Measurements from ENCODE around the gene VWA3B.
"Not testable (repeated sequence)": the region's sequence is repeated elsewhere in the genome, so short reads cannot be mapped to it uniquely, and the experiment has no call there.

Gene VWA3B

DNA sequence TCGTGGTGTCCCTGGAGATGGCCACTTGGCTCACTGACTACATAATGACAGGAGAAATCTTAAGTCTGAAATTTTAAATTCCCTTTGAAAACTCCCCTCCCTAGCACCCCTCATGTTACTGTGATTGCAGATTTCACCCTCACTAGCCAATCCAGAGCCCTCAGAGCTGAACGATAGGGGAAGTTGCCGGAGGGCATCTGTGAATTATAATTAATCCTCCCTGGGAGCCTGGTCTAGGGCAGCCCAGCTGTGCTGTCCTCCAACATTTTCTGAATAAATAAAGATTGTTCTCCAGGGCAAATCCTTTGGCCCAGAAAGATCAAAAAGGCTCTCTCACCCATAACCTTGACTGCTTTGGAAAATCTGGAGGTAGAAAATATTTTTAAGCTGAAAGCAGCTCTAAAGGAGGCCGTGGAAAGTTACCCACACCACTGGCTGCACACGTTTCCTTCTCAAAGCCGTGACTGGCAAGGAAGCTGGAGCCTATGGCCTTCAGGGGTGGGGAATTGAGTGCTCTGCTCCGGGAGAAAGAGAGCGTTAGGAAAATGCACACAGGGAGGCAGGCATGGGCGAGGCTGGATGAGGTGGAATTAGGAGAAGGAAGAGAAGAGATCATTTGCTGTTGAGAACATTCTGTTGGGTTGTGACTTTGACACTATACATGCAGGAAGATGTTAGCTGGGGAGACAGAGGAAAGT is 190.3 kb downstream of the VWA3B start:
- no peak for DNase-seq
- in situ Hi-C loops (cut with HindIII; ENCODE audit: low pct_ligation_motif_present, low pct_unique_long_range_greater_than_20kb, low sequenced_read_pairs): no loop called here

DNA sequence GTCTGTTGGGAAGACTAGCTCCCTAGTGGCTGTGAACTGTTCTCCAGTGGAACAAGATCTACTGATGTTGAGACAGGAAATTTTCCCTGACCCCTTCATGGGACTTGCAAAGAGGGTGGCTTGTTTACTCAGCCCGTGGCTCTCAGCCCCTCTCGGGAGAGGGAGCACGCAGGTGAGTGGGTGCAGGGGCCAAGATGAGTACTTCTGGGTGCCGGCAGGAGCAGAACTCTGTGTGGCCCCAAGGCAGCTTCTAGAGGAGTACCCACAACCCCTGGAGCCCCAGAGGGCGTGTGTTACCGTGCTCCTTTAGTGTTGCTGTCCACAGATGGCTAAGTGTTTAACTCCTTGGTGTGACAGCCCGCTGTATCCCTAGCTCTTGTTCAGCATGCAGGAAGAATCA is 191.1 kb downstream of the VWA3B start:
- in situ Hi-C loops (cut with HindIII; ENCODE audit: low pct_ligation_motif_present, low pct_unique_long_range_greater_than_20kb, low sequenced_read_pairs): no loop called here
- DNase-seq: no peak

DNA sequence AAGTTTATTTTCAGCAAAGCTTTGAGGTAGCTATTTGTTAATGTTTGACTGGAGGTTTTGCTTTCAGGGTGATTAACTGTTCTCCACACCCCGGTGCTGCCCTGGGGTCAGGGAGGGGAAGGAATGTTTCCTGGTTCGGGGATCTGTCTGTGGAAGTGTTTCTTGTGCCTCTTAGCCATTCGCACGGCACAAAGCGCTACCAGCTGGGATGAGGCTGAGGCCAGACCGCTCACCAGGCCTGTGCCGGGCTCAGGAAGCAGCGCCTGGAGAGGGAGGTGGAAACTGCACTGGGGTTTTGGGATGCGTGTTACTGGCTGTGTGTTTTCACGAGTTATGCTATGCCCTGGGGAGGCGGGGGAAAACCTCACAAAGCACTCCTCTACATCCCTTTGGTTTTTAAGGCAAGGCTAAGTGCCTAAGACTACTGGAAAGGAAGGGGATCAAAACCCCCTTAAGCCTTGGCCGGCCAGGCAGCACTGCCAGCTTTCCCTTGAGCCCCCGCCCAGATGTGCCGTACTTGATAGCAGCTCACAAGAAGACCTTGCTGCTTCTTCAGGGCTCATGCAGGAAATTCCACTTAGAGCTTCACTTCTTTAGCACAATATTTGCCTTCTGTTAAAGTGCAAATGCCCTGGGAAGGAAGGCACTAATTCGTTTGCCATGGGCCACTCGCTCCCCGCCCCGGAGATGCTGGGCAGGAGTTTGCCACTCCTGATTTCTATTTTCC is 193.6 kb downstream of the VWA3B start:
- peak; percentile 84 for DNase-seq
- in situ Hi-C loops (cut with HindIII; ENCODE audit: low pct_ligation_motif_present, low pct_unique_long_range_greater_than_20kb, low sequenced_read_pairs): no loop called here

DNA sequence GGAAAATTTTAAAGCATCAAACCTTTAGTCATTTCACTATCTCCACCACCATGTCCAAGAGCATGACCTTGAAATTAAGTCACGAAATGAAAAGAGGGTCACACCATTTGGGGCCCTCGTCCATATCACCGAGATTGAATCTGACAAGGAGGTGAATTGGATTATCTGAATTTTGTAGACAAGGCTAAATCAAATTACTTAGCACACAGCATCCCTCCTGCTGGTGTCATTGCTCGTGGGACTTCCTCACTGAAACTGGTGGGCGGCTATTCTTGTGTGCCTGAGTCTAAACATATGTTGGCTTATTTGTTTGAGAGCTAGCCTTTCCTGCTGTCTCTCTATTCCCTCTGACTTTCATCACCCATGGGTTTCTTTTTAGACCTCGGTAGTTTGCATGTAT is 194.6 kb downstream of the VWA3B start:
- in situ Hi-C loops (cut with HindIII; ENCODE audit: low pct_ligation_motif_present, low pct_unique_long_range_greater_than_20kb, low sequenced_read_pairs): no loop called here

DNA sequence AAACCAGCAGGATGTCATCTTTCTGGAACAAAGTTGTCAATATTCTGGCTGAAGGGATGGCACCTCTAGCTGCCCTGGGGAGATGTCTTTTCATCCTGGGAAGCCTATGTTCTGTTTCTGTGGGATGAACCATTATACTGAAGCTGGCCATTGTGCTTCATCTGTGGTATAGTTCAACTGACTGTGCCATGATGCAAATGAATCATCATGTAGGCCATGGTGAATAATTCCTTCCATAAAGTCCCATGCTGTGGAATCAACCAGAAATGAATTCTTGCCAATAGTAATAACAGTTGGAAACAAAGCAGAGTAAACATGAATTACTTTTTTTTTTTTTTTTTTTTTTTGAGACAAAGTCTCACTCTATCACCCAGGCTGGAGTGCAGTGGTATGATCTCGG is 195.1 kb downstream of the VWA3B start:
- no peak for DNase-seq
- in situ Hi-C loops (cut with HindIII; ENCODE audit: low pct_ligation_motif_present, low pct_unique_long_range_greater_than_20kb, low sequenced_read_pairs): no loop called here

More for the DNA sequence above, 194.6 kb downstream of the VWA3B start:
- no peak for DNase-seq

DNA sequence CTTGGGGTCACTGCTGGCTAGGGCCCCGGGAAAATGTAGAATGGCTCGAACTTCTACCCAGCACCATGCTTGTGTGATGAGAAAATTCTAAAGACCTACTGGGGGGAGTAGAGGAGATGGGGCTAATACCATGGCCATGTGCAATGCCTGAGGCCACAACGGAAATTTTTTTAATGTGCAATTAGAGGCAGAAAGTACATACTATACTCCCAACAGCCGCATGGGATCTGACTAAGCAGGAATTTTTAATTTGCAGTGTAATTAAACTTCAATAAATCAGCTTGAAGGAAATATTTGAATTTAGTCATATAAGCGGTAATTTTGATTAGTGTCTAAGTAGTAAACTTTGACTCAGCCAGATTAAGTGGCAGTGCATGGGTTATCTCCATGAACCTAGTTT is 206.1 kb downstream of the VWA3B start:
- in situ Hi-C loops (cut with HindIII; ENCODE audit: low pct_ligation_motif_present, low pct_unique_long_range_greater_than_20kb, low sequenced_read_pairs): no loop called here
- no peak for DNase-seq

DNA sequence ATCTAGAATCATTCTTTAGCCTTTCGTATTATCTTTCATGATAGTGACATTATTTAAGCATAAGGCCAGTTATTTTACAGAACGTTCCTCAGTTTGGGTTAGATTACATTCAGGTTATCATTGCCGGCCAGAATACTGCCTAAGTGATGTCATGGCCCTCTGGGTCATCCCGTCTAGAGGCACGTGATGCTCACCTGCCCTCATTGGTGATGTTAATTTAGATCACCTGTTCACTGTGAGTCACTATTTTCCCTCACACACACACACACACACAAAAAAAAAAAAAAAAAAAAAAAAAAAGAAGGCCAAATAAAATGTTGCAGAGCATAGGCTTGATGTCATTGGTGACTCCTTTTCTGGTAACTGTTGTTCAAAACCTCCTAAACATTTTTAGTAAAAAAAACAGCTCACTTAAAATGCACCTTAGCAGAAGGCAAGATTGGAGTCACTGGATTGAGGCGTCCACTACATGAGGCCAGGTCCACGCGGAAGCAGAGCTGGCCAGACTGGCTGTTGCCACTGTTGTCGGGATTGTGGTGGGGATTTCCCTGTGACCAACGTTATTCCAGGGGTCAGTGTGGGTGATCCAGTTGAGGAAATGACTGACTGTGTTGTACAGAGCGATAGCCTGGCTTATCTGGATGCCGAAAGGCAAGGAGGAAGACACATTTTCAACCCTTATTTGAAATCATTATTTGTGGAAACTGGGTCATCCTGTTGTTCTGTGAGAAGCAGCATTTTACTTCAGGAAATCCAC is 207.1 kb downstream of the VWA3B start:
- no peak for DNase-seq
- in situ Hi-C loops (cut with HindIII; ENCODE audit: low pct_ligation_motif_present, low pct_unique_long_range_greater_than_20kb, low sequenced_read_pairs): no loop called here

DNA sequence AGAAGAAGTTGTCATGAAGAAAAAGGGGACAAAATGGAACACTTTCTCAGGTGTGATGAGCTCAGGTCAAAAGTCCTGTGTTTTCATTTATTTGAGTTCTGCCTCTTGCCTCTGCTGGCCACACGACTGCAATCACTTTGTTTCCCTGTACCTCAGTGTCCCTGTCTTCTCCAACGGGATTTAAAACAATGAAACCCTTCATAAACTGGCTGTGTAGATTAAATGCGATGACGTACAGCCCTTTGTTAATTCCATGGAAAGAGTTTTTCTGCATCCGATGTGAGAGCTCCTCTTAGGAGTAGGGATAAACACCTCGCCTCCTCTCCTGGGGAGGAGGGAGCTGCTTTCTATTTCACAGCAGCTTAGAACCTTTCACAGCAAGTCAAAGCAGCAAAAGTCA is 207.7 kb downstream of the VWA3B start:
- in situ Hi-C loops (cut with HindIII; ENCODE audit: low pct_ligation_motif_present, low pct_unique_long_range_greater_than_20kb, low sequenced_read_pairs): no loop called here
- DNase-seq: no peak

DNA sequence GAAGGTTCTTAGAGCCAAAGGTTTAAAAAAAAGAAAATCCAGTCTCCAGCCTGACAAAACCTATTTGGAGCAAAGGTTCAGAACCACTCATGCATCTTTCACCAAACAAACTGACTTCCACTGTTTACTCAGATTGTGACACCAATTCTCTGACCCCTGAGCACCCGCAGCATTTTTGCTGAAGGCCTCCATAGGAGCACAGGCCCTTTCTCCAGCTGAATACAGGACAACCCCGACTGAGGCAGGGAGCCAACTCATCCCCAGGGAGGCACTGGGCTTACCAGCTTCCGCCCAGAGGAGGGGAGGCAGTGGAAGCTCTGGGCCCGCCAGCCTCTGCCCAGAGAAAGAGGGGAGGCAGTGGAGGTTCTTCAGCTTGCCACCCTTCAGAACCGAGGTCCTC is 208.3 kb downstream of the VWA3B start:
- in situ Hi-C loops (cut with HindIII; ENCODE audit: low pct_ligation_motif_present, low pct_unique_long_range_greater_than_20kb, low sequenced_read_pairs): no loop called here
- no peak for DNase-seq

DNA sequence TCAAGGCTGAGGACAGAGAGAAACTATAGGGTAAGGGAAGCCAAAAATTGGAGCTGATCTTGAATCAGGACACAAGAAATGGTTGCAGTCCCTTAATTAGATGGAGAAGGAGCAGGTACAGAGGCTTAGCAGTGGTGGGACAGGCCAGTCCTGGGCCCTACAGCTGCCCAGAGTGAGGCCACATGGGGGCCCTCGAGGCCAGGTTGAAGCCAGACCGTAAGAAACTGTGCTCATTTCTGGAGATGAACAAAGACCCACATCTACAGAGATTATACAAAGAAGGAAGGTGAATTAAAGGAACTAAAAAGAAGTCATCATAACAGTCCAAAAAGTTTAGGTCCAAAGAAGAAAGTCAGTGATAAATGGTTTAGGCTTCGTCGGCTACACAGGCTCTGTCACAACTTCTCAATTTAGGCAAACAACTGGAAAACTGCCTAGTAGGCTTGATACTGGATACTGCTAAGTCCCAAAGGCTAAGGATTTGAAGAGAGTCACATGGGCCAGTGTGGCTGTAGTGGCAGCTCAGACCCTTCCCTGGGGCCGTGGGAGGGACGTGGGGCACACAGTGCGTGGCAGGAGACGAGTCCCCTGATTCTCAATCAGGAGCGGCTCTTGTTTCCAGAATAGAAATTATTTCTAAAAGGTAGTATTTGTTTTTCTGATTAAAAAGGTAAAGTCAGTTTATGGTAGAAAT is 208.9 kb downstream of the VWA3B start:
- DNase-seq: no peak
- in situ Hi-C loops (cut with HindIII; ENCODE audit: low pct_ligation_motif_present, low pct_unique_long_range_greater_than_20kb, low sequenced_read_pairs): no loop called here

DNA sequence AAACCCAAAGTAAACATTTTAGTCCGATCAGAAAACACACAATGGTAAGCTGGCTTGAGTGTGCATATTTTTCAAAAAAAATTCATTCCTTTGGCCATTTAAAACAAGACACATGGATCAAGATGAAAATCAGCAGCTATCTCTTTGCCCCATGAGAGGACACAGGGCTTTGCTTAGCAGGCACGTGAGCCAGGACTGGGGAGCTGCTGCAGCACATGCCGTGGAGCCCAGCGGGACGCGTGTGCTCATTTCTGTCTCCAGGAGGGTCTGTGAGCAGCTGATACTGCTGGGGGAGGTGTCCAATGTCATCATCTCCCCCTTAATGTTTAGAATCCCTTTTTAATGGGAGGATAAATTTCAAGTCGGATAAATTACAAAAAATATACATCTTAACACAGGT is 209.5 kb downstream of the VWA3B start:
- in situ Hi-C loops (cut with HindIII; ENCODE audit: low pct_ligation_motif_present, low pct_unique_long_range_greater_than_20kb, low sequenced_read_pairs): no loop called here
- DNase-seq: no peak

DNA sequence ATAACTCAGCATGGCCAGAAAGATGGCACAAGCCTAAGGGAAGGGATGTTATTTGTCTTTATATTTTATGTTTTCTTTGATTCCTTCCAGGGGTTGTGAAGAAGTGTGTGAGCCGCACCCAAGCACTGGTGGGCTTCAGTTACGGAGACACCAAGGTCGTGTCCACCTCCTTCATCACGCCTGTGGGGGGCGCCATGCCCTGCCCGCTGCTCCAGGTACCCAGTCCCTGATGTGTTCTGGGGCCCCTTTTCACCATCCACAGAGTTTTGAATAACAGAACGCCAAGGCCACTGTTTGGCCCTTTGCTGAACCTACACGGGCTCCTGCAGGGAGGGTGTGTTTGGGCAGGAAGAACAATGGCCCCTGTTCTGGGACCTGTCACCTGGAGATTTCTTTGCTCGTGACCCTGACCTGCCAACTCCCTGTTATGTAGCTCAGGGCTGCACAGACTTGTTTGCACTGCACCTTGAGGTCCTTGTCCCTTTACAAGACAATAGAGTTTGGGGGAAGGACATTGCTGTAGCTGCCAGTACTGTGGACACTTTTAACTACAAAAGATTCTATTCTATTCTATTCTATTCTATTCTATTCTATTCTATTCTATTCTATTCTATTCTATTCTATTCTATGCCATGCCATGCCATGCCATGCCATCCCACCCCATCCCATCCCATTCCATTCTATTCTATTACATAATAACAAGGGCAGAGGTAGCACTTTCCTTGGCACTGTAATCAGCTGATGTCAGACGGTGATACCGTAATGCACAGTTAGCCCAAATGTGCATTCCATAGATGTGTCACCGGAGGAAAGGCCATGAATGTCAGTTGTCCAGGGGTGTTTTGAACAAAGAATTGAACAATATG is 211.1 kb downstream of the VWA3B start:
- in situ Hi-C loops (cut with HindIII; ENCODE audit: low pct_ligation_motif_present, low pct_unique_long_range_greater_than_20kb, low sequenced_read_pairs): no loop called here
- DNase-seq: no peak

DNA sequence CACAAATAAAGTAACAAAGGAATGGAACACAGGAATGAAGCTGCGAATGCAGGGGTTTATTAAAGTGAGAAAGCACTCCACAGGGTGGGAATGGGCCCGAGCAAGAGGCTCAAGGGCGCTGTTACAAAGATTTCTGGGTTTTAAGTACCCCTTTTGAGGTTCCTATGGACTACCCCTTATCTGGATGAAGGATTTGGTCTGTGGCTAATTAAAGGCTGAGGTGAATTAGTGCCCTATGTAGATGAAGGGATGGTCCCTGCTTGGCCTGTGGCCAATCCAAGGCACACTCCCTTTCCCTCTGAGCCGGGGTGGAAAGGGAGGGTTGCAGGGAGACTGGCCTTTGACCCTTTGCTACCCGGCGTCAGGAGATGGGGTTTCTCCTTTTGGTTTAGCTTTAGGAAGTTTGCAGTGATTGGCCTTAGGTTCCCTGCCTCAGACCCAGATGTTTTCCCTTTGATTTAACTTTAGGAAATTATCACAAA is 211.8 kb downstream of the VWA3B start:
- in situ Hi-C loops (cut with HindIII; ENCODE audit: low pct_ligation_motif_present, low pct_unique_long_range_greater_than_20kb, low sequenced_read_pairs): no loop called here
- no peak for DNase-seq

DNA sequence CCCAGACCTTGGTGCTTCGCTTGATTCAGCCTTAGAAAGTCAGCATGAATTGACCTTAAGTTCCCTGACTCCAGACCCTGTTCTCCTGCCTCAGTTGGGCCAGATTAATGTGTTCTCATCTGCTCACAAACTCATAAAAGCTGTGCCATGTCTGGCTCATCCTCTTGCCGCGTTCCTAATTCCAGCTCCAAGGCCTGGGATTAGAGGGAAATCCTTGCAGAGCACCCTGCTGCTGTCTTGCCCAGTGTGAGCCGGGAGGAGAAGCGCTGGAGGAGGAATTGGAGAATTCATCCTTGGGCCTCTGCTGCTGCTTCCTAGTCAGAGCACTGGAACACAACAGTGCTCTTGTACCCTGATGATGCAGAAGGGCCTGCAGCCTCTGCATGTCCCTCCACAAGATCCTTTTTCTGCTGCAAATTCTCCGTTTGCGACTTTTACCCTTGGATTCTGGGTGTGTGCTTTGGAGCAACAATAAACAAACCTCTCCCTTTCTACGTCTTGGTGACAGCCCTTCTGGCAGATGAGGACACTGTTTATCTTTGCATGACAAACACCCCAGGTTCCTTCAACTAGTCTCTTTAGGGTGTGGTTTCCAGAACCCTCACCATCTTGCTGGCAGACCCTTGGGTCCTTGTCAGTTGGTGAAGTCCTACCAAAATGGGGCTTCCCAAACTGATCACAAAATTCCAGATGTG is 212.4 kb downstream of the VWA3B start:
- no peak for DNase-seq
- in situ Hi-C loops (cut with HindIII; ENCODE audit: low pct_ligation_motif_present, low pct_unique_long_range_greater_than_20kb, low sequenced_read_pairs): no loop called here

DNA sequence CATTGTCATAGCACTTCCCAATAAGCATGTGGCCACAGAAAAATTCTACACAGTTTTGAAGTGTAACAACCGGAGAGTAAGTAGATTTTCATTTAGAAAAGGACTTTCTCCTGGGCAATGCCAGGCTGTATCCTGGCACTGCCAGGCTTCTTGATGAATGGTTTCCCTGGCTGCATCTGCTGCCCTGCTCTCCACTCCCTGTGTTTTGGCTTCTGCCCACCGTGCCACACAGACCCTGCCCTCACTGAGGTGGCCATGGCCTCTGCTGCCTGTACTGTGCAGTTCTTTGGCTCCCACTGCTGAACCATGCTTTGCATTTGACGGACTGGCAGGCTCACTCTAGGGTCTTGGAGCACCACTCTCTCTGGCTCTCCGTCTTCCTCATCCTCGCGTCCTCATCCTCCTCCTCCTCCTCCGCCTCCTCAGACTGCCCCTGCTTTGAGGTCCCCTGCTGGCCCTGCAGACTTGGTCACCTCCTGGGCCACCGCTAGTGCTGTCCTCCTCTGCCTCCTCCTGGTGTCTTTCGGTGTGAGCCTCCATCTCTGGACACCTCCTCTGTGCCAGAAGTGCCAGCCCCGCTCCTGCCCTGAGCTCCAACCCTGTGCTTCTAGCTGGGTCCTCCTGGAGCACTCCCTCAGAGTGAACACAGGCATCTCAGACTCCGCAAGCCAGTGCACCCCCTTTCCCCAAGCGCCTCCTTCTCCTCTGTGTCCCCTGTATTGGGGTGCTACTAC is 213.3 kb downstream of the VWA3B start:
- DNase-seq: no peak
- in situ Hi-C loops (cut with HindIII; ENCODE audit: low pct_ligation_motif_present, low pct_unique_long_range_greater_than_20kb, low sequenced_read_pairs): no loop called here

DNA sequence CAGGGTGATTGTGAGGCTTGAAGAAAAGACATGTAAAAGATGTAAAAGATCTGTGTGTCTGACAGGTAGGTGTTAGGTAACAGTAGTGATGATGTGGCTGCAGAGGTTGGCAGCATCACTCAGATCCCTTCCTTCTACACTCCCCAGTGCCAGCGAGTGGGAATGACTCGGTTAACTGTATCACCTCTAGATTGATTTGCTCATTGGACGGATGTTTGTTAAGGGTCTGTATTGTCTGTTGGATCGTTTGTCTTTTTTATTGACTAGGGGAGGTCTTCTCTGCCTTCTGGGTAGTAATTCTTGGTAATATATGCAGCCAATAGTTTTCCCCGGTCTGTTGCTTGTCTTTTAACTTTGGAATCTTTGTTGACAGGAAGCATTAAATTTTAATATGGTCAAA is 214.5 kb downstream of the VWA3B start:
- in situ Hi-C loops (cut with HindIII; ENCODE audit: low pct_ligation_motif_present, low pct_unique_long_range_greater_than_20kb, low sequenced_read_pairs): no loop called here
- no peak for DNase-seq

DNA sequence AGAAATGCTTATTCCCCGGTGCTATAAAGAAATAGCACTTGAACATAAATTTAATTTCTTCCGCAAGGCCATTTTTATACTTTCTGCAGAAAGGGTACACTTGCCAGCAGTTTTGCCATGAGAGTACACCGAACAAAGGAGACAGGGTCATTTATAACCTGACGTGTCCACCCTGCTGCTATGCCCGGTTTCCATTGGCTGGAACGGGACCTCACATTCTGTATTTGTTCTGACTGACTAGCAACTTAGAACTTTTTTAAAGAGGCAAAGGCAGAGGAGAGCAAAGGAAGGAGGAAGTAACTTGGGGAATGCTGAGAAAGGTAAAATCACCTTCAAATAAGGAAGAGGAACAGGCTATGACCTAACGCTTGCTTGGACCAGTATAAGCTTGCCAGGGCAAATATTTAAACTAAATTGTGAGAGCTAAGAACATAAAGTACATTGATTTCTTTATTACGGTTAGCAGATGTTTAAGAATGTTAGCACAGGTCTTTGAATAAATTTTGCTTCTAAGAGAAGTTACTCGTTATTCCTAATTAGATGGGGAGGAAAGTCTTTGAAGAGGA is 220.2 kb downstream of the VWA3B start:
- in situ Hi-C loops (cut with HindIII; ENCODE audit: low pct_ligation_motif_present, low pct_unique_long_range_greater_than_20kb, low sequenced_read_pairs); DNase-seq: not testable (repeated sequence)
